CD4-positive, alpha-beta memory T cell (primary cell): ENCODE data around the gene EYS. TPM values are rescaled to one million over a fixed set of nuclear protein-coding genes. Genes with fewer than 3 reads are reported as not detected.

Experiments used
- CTCF ChIA-PET: fragments of 350-600 bp; sonication (Branson Sonifier 250); formaldehyde crosslinking; loops from one replicate; lab custom pipeline; 2021; ENCODE audit warnings: inconsistent platforms; ENCODE audit not compliant: partially characterized antibody; lab: Charles Lee
- POLR2A ChIA-PET: fragments of 350-600 bp; sonication (Branson Sonifier 250); formaldehyde crosslinking; loops from one replicate; lab custom pipeline; 2021; ENCODE audit not compliant: partially characterized antibody; lab: Charles Lee
- DNase-seq, 5 donors: peaks; one replicate each; pipeline versions ENCODE4 v3.0.0 to v3.0.0-alpha.2; 2020 to 2022; ENCODE audit warnings: mixed read lengths in 1 of 5
- H3K27ac ChIP-seq: one replicate; pipeline ENCODE4 v1.7.0; 2013; ENCODE audit warnings: low read depth, low read length
- H3K27me3 ChIP-seq: 2 replicates; pipeline ENCODE4 v1.7.0; 2013; ENCODE audit warnings: mild to moderate bottlenecking, low read length, moderate library complexity; ENCODE audit not compliant: insufficient read depth
- H3K36me3 ChIP-seq: 2 replicates; pipeline ENCODE4 v1.7.0; 2013; ENCODE audit warnings: mild to moderate bottlenecking, low read length, moderate library complexity; ENCODE audit not compliant: insufficient read depth
- H3K4me1 ChIP-seq: 2 replicates; pipeline ENCODE4 v1.7.0; 2013; ENCODE audit warnings: mild to moderate bottlenecking, low read length, moderate library complexity; ENCODE audit not compliant: insufficient read depth
- H3K4me3 ChIP-seq, 2 donors: one replicate each; pipeline ENCODE4 v1.7.0; 2013; ENCODE audit warnings: low read length in 2 of 2, mild to moderate bottlenecking in 1 of 2
- H3K9me3 ChIP-seq, 2 donors: one replicate each; pipeline ENCODE4 v1.7.0; 2013; ENCODE audit warnings: low read length in 2 of 2, control low read depth in 1 of 2; ENCODE audit not compliant: control insufficient read depth in 1 of 2
- H3K27ac Mint-ChIP-seq, 7 donors: one replicate each; pipeline ENCODE4 v1.8.0; 2020 to 2021; ENCODE audit warnings: mixed read lengths in 7 of 7, mild to moderate bottlenecking in 6 of 7, inconsistent platforms in 3 of 7, moderate library complexity in 3 of 7
- H3K27me3 Mint-ChIP-seq, 2 donors: one replicate each; pipeline ENCODE4 v1.8.0; 2020 to 2021; ENCODE audit warnings: mixed read lengths in 2 of 2
- H3K36me3 Mint-ChIP-seq, 2 donors: one replicate each; pipeline ENCODE4 v1.8.0; 2020 to 2021; ENCODE audit warnings: mixed read lengths in 2 of 2, inconsistent platforms in 1 of 2, mild to moderate bottlenecking in 1 of 2
- H3K4me1 Mint-ChIP-seq, 4 donors: one replicate each; pipeline ENCODE4 v1.8.0; 2020 to 2021; ENCODE audit warnings: mixed read lengths in 4 of 4, mild to moderate bottlenecking in 1 of 4
- H3K4me3 Mint-ChIP-seq, 8 donors: one replicate each; pipeline ENCODE4 v1.8.0; 2020 to 2021; ENCODE audit warnings: mixed read lengths in 8 of 8, mild to moderate bottlenecking in 7 of 8, moderate library complexity in 6 of 8, inconsistent platforms in 3 of 8
- H3K9me3 Mint-ChIP-seq, 8 donors: one replicate each; pipeline ENCODE4 v1.8.0; 2020 to 2021; ENCODE audit warnings: mixed read lengths in 8 of 8, mild to moderate bottlenecking in 5 of 8, inconsistent platforms in 3 of 8, moderate library complexity in 1 of 8
- intact Hi-C: fragments of 100-400 bp; cut with micrococcal nuclease; formaldehyde crosslinking; loops from one replicate; pipeline ENCODE4 v1.15.1; 2023
- polyA plus RNA-seq, 2 donors: library from polyadenylated mRNA; unstranded; fragments of 300-500 nt; fragmentation: Illumina TruSeq; gene quantifications; one replicate each; pipeline ENCODE4 v1.2.3, GENCODE V29; 2021
- total RNA-seq, 2 experiments: library from RNA; stranded (reverse); gene quantifications; one replicate each; pipeline ENCODE4 v1.2.3, GENCODE V29; 2021

Gene EYS
- total and polyA plus RNA-seq, 4 experiments from 2014 or later, result 0.17 to 0.20 TPM; not detected in 2

DNA sequence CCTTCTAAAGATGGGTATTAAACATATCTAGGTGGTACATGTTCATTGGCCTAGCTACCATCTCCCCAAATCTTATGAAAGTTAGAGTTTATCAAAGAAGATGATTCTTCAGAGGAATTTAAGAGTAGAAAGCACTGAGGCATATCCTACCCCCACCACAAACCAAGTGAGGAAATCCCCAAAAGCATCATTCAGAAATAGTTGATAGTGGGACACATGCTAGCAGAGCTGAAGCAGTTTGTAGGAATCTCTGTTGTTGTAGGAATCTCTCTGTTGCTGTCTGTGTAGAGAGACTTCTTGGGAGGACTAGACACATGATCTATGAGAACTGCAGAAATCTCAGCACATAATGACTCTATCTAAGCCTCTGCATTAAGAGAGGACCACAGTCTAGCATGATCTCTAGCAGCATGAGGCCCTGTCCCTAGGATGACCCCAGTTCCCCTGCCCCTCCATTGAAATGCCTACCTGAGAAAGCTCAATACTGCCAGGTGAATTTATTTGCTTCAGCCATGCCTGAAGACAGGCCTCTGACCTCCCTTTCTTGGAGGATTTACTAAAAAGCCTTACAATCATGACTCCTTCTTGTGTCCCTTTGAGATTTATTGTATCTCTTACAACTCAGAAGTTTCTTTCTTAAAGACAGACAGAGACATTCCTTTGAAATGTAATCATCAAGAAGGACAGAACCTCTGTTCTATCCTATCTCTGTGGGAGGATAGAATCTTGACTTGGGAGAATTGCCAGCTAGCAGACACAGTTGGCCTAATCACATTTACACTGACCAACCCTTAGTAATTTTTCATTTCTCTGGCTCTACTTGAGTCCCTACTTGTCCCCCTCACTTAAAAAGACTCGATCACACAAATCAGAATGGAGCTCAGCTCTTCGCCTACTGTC, 1489.1 kb downstream of the EYS start:
- POLR2A ChIA-PET, result no interaction called here
- Mint-ChIP-seq H3K27me3 (no peaks in the 10 kb centered on the region), H3K4me1 (no peaks in the 10 kb centered on the region), H3K4me3 (no peak overlapping the region), H3K27ac (no peak overlapping the region), H3K36me3 (no peaks in the 10 kb centered on the region), H3K9me3 (peaks cover 0 to 14% (median 5%) of the 10 kb centered on the region in 8 donors)
- no peaks in the 10 kb centered on the region for H3K36me3 ChIP-seq
- no peak for DNase-seq
- H3K9me3 ChIP-seq, result no peaks in the 10 kb centered on the region
- no peak overlapping the region for H3K27ac ChIP-seq
- intact Hi-C loops, result no loop called here
- H3K4me1 ChIP-seq, result no peaks in the 10 kb centered on the region
- no peak overlapping the region for H3K4me3 ChIP-seq
- CTCF ChIA-PET, result no interaction called here
- H3K27me3 ChIP-seq, result no peaks in the 10 kb centered on the region

GRCh38 chr6:64214373-64214772, 1492.7 kb downstream of the EYS start:
- no peak for DNase-seq

GRCh38 chr6:64213697-64214096, 1493.3 kb downstream of the EYS start:
- H3K36me3 ChIP-seq, result no peaks in the 10 kb centered on the region
- no peak overlapping the region for H3K27ac ChIP-seq
- H3K27me3 ChIP-seq, result no peaks in the 10 kb centered on the region
- no peaks in the 10 kb centered on the region for H3K9me3 ChIP-seq
- no peak for DNase-seq
- H3K4me3 ChIP-seq, result no peak overlapping the region
- Mint-ChIP-seq H3K4me1 (no peaks in the 10 kb centered on the region), H3K4me3 (no peak overlapping the region), H3K9me3 (peaks cover 0 to 11% (median 7%) of the 10 kb centered on the region in 8 donors), H3K27ac (no peak overlapping the region), H3K36me3 (no peaks in the 10 kb centered on the region), H3K27me3 (no peaks in the 10 kb centered on the region)
- CTCF ChIA-PET, result no interaction called here
- intact Hi-C loops, result no loop called here
- POLR2A ChIA-PET, result no interaction called here
- H3K4me1 ChIP-seq, result no peaks in the 10 kb centered on the region

More at GRCh38 chr6:64214373-64214772, 1492.7 kb downstream of the EYS start:
- intact Hi-C loops, result no loop called here
- Mint-ChIP-seq H3K9me3 (peaks cover 0 to 11% (median 7%) of the 10 kb centered on the region in 8 donors), H3K27me3 (no peaks in the 10 kb centered on the region), H3K4me3 (no peak overlapping the region), H3K4me1 (no peaks in the 10 kb centered on the region), H3K27ac (no peak overlapping the region), H3K36me3 (no peaks in the 10 kb centered on the region)
- H3K4me1 ChIP-seq, result no peaks in the 10 kb centered on the region
- no peaks in the 10 kb centered on the region for H3K27me3 ChIP-seq
- H3K4me3 ChIP-seq, result no peak overlapping the region
- no peak overlapping the region for H3K27ac ChIP-seq
- CTCF ChIA-PET, result no interaction called here
- H3K9me3 ChIP-seq, result no peaks in the 10 kb centered on the region
- H3K36me3 ChIP-seq, result no peaks in the 10 kb centered on the region
- POLR2A ChIA-PET, result no interaction called here

DNA sequence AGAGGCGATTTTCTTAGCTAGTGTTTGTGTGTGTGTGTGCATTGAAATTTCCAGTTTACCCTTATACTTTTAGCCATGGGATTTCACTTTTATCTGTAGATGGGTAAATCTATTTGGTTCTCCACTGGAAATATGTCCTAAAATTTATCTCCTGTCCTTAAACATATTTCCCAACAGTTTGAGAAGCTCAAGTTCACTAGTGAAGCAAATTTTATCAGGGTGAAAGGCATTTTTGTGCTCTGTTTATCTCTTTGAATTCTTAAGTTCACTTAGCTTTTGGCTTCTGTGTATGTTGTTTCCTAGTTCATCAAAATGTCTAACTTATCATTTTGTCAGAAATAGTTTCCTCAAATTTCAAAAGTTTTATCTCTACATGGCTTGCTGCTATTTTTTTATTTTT, 1509.8 kb downstream of the EYS start:
- no peaks in the 10 kb centered on the region for H3K9me3 ChIP-seq
- H3K4me1 Mint-ChIP-seq, result no peaks in the 10 kb centered on the region
- H3K4me1 ChIP-seq, result no peaks in the 10 kb centered on the region
- intact Hi-C loops, result no loop called here
- CTCF ChIA-PET, result no interaction called here
- no peak overlapping the region for H3K27ac ChIP-seq
- POLR2A ChIA-PET, result no interaction called here
- no peaks in the 10 kb centered on the region for H3K36me3 ChIP-seq
- no peak overlapping the region for H3K4me3 ChIP-seq
- H3K36me3 Mint-ChIP-seq, result no peaks in the 10 kb centered on the region
- no peak for DNase-seq
- no peaks in the 10 kb centered on the region for H3K27me3 Mint-ChIP-seq
- H3K4me3 Mint-ChIP-seq, result no peak overlapping the region
- H3K9me3 Mint-ChIP-seq, result peaks cover 0 to 8% (median 2%) of the 10 kb centered on the region in 8 donors
- H3K27me3 ChIP-seq, result no peaks in the 10 kb centered on the region
- H3K27ac Mint-ChIP-seq, result no peak overlapping the region

DNA sequence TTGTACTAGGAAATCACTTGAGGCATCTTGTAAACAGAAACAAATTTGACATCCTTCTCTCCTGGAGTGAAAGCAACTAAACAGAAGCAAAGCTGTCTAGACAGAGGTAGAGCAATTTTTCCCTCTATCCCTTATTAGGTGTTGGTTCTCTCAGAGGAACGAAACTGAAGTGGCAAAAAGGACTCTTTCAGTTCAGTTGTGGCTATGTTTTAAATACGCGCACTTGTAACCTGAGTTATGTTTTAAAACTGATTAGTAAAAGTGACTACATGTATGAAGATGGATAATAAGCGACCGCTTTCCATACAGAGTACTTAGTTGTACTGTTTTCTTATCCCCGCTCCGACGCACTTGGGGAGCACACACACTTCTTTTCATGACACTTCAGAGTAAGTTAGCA, 1520.4 kb downstream of the EYS start:
- DNase-seq, result no peak
- intact Hi-C loops, result no loop called here
- no peaks in the 10 kb centered on the region for H3K36me3 ChIP-seq
- no peaks in the 10 kb centered on the region for H3K4me1 ChIP-seq
- POLR2A ChIA-PET, result no interaction called here
- H3K4me3 ChIP-seq, result no peak overlapping the region
- peaks cover 0 to 6% (median 3%) of the 10 kb centered on the region in 8 donors for H3K9me3 Mint-ChIP-seq
- no peak overlapping the region for H3K27ac ChIP-seq
- H3K4me1 Mint-ChIP-seq, result no peaks in the 10 kb centered on the region
- no peaks in the 10 kb centered on the region for H3K27me3 ChIP-seq
- H3K4me3 Mint-ChIP-seq, result no peak overlapping the region
- no peaks in the 10 kb centered on the region for H3K9me3 ChIP-seq
- H3K27ac Mint-ChIP-seq, result no peak overlapping the region
- H3K27me3 Mint-ChIP-seq, result no peaks in the 10 kb centered on the region
- CTCF ChIA-PET, result no interaction called here
- H3K36me3 Mint-ChIP-seq, result no peaks in the 10 kb centered on the region

GRCh38 chr6:64185621-64186020, 1521.4 kb downstream of the EYS start:
- Histone ChIP-seq H3K4me3 (no peak overlapping the region), H3K4me1 (no peaks in the 10 kb centered on the region), H3K36me3 (no peaks in the 10 kb centered on the region), H3K9me3 (no peaks in the 10 kb centered on the region), H3K27ac (no peak overlapping the region), H3K27me3 (no peaks in the 10 kb centered on the region)
- Mint-ChIP-seq H3K36me3 (no peaks in the 10 kb centered on the region), H3K4me3 (no peak overlapping the region), H3K9me3 (peaks cover 0 to 6% (median 2%) of the 10 kb centered on the region in 8 donors), H3K27ac (no peak overlapping the region), H3K4me1 (no peaks in the 10 kb centered on the region), H3K27me3 (no peaks in the 10 kb centered on the region)
- intact Hi-C loops, result no loop called here
- no peak for DNase-seq
- POLR2A ChIA-PET, result no interaction called here
- CTCF ChIA-PET, result no interaction called here

- no peaks in the 10 kb centered on the region for H3K4me1 Mint-ChIP-seq
- no peaks in the 10 kb centered on the region for H3K36me3 ChIP-seq
- no peaks in the 10 kb centered on the region for H3K4me1 ChIP-seq
- intact Hi-C loops, result no loop called here
- H3K27ac Mint-ChIP-seq, result no peak overlapping the region
- no peak overlapping the region for H3K4me3 ChIP-seq
- H3K9me3 Mint-ChIP-seq, result peaks cover 0 to 8% (median 4%) of the 10 kb centered on the region in 8 donors
- no peak for DNase-seq
- ChIA-PET CTCF (no interaction called here), POLR2A (no interaction called here)
- no peaks in the 10 kb centered on the region for H3K36me3 Mint-ChIP-seq
- H3K4me3 Mint-ChIP-seq, result no peak overlapping the region
- H3K27me3 ChIP-seq, result no peaks in the 10 kb centered on the region
- no peak overlapping the region for H3K27ac ChIP-seq
- H3K27me3 Mint-ChIP-seq, result no peaks in the 10 kb centered on the region
- H3K9me3 ChIP-seq, result no peaks in the 10 kb centered on the region
These were observed 1531.7 kb downstream of the EYS start for GRCh38 chr6:64175296-64175695.
